GM10248 (cell line): Measurements from ENCODE around the gene CDKN1A.

ENCODE experiments used
- CTCF ChIA-PET: fragments of 300-600 bp; sonication (Branson Sonifier 250); formaldehyde crosslinking; extraction: SDS; loops from one replicate; lab custom pipeline; 2021; ENCODE audit warnings: antibody characterized with exemption; lab: Yijun Ruan, JAX
- POLR2A ChIA-PET: fragments of 350-650 bp; sonication (Branson Sonifier 250); formaldehyde crosslinking; extraction: SDS; loops from one replicate; lab custom pipeline; 2020; ENCODE audit warnings: antibody characterized with exemption; lab: Yijun Ruan, JAX
- DNase-seq: peaks from one replicate; pipeline ENCODE4 v3.0.0; 2012; ENCODE audit errors: extremely low spot score
- CTCF ChIP-seq: IDR thresholded peaks from 2 replicates; pipeline ENCODE4 v1.5.1; 2012; ENCODE audit warnings: mild to moderate bottlenecking, low read depth; ENCODE audit errors: extremely low read depth, missing control alignments, control extremely low read depth

The CDKN1A gene

GRCh38 chr6:36642913-36643817 is 35.3 kb upstream of the CDKN1A start:
- DNase-seq = no peak
- ChIA-PET POLR2A (interaction anchor here (0.6 kb wide), 1 partner anchor 46 kb away, joined by 5 read pairs; no protein-coding TSS in a partner anchor), CTCF (interaction anchor here (0.8 to 3.6 kb wide), 10 partner anchors 10 to 39 kb away, joined by 3 to 10 read pairs (median 4); no protein-coding TSS in a partner anchor)
- TF ChIP-seq CTCF = no peak

- ChIA-PET CTCF (interaction anchor here (1.1 to 3.6 kb wide), 4 partner anchors 8 to 38 kb away, joined by 3 to 10 read pairs (median 4); no protein-coding TSS in a partner anchor), POLR2A (no interaction called here)
- TF ChIP-seq CTCF = no peak
- DNase-seq = no peak
These were observed 34.5 kb upstream of the CDKN1A start for GRCh38 chr6:36643977-36644376.

DNA sequence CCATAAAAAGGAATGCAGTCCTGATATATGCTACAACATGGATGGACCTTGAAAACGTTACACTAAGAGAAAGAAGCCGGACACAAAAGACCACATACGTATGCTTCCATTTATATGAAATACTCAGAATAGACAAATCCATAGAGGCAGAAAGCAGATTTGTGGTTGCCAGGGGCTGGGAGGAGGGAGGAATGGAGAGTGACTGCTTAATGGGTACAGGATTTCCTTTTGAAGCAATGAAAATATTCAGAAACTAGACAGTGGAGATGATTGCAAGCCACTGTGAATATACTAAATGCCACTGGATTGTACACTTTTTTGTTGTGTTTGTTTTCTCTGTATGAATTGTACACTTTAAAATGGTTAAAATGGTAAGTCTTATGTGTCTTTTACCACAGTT is 29.4 kb upstream of the CDKN1A start:
- TF ChIP-seq CTCF = no peak
- ChIA-PET POLR2A (interaction anchor here (1.1 kb wide), 1 partner anchor 30 kb away, joined by 4 read pairs; no protein-coding TSS in a partner anchor), CTCF (interaction anchor here (1.1 kb wide), 1 partner anchor 10 kb away, joined by 3 read pairs; no protein-coding TSS in a partner anchor)
- DNase-seq = no peak

DNA sequence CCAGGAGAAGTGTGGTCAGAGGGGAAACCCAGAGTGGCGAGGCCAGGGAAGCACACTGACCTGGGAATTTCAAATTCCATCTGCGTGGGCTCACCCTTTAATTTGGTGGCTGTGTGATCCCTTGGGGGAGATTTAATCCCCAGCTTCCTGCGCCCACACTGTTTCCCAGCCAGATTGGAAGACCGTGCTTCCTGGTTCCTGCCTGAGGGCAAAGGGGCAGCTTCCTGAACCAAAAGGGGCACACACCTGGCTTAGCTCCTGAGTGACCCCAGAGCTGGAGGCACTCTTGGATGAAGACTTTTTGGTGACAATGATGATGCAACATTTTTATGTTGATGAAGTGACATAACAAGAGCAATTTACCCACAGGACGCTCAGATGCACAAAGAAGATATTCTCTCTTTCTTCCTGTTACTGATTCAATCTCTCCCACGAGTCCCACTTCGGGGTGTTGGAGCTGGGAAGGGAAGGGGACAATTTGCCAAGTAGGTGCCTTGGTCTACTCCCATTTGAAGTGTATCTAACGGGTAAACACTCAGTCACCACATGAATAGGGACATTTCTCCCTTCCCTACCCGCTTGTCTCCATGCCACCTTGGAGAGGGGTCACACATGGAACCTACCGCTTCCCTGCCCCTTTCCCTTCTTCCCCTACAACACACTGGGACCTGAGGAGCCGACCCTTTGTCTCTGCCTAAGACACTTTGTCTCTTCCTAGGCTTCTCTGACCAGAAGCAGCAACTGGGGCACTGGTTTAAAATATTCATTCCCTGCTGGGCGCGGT is 28.6 kb upstream of the CDKN1A start:
- ChIA-PET CTCF (interaction anchor here (1.1 to 2.4 kb wide), 5 partner anchors 10 to 18 kb away, joined by 3 to 8 read pairs (median 4); no protein-coding TSS in a partner anchor), POLR2A (interaction anchor here (1.1 kb wide), 1 partner anchor 30 kb away, joined by 4 read pairs; no protein-coding TSS in a partner anchor)
- DNase-seq = no peak
- TF ChIP-seq CTCF = no peak

- peak; percentile 22 for TF ChIP-seq CTCF
- ChIA-PET CTCF (interaction anchor here (0.7 to 2.4 kb wide), 10 partner anchors 9 to 108 kb away, joined by 3 to 8 read pairs (median 4); no protein-coding TSS in a partner anchor), POLR2A (interaction anchor here (1.2 kb wide), 1 partner anchor 41 kb away, joined by 5 read pairs; no protein-coding TSS in a partner anchor)
- peak; percentile 70 for DNase-seq
These were observed 27.6 kb upstream of the CDKN1A start for GRCh38 chr6:36650848-36651478.
